NCI-H345 (cell line): Measurements from ENCODE around the gene CDC20.
A peak's percentile ranks its signal among the peaks of the same experiment; 100 is the strongest.
"Not testable (repeated sequence)": the region's sequence is repeated elsewhere in the genome, so short reads cannot be mapped to it uniquely, and the experiment has no call there.

Source experiments
- DNase-seq: peaks from one replicate; lab custom pipeline; 2025; lab: John Stamatoyannopoulos, UW

The CDC20 gene

GRCh38 chr1:43358121-43358745 is 548 bp upstream of the CDC20 start:
- peak; percentile 34 for DNase-seq

GRCh38 chr1:43359696-43360095 is 915 bp downstream of the CDC20 start:
- DNase-seq = no peak

GRCh38 chr1:43360616-43361015 is 1.8 kb downstream of the CDC20 start:
- no peak for DNase-seq

GRCh38 chr1:43363283-43363934 is 4.6 kb downstream of the CDC20 start:
- no peak for DNase-seq

GRCh38 chr1:43363935-43364525 is 5.2 kb downstream of the CDC20 start:
- DNase-seq = no peak

- no peak for DNase-seq
Observed at GRCh38 chr1:43365678-43366077, 6.9 kb downstream of the CDC20 start.

GRCh38 chr1:43366179-43366578 is 7.4 kb downstream of the CDC20 start:
- no peak for DNase-seq

GRCh38 chr1:43366601-43367025 is 7.8 kb downstream of the CDC20 start:
- DNase-seq = no peak

- no peak for DNase-seq
Observed at GRCh38 chr1:43367026-43367903, 8.5 kb downstream of the CDC20 start.

- peak; percentile 89 for DNase-seq
Observed at GRCh38 chr1:43367904-43368645, 9.3 kb downstream of the CDC20 start, which contains the start of gene ELOVL1. TSS of gene ELOVL1 (minus strand) at chr1:43368011. CDS start at chr1:43365609, 2,402 bp downstream.

- no peak for DNase-seq
Observed at GRCh38 chr1:43368646-43369020, 9.9 kb downstream of the CDC20 start.

GRCh38 chr1:43369779-43370178 is 11.0 kb downstream of the CDC20 start:
- not testable (repeated sequence) for DNase-seq

- no peak for DNase-seq
Observed at GRCh38 chr1:43370564-43370963, 11.8 kb downstream of the CDC20 start.

- DNase-seq = no peak
Observed at GRCh38 chr1:43372172-43372571, 13.4 kb downstream of the CDC20 start.

- no peak for DNase-seq
Observed at GRCh38 chr1:43373066-43373940, 14.5 kb downstream of the CDC20 start.

- no peak for DNase-seq
Observed at GRCh38 chr1:43376723-43377235, 18.0 kb downstream of the CDC20 start.

GRCh38 chr1:43377831-43378230 is 19.1 kb downstream of the CDC20 start:
- DNase-seq = no peak

GRCh38 chr1:43379476-43379875 is 20.7 kb downstream of the CDC20 start:
- no peak for DNase-seq

- no peak for DNase-seq
Observed at GRCh38 chr1:43381612-43382011, 22.8 kb downstream of the CDC20 start.

- peak; percentile 42 for DNase-seq
Observed at GRCh38 chr1:43382027-43382779, 23.4 kb downstream of the CDC20 start.
